Kidney epithelial cell (primary cell): ENCODE measurements around the gene PALLD. TPM values are rescaled to one million over a fixed set of nuclear protein-coding genes. Genes with fewer than 3 reads are reported as not detected.

ENCODE experiments used
- DNase-seq: peaks from one replicate; pipeline ENCODE4 v3.0.0-alpha.2; 2010; ENCODE audit warnings: low read depth
- H3K27me3 ChIP-seq: 2 replicates; pipeline ENCODE4 v1.6.0; 2011; ENCODE audit warnings: low read length; ENCODE audit not compliant: control insufficient read depth, insufficient read depth
- H3K36me3 ChIP-seq: 2 replicates; pipeline ENCODE4 v1.5.1; 2011; ENCODE audit warnings: low read length; ENCODE audit not compliant: control insufficient read depth, insufficient read depth
- H3K4me3 ChIP-seq: 2 replicates; pipeline ENCODE4 v1.5.1; 2011; ENCODE audit warnings: low read depth, mild to moderate bottlenecking, control low read depth, low read length
- total RNA-seq: library from RNA; depleted of rRNA; stranded (reverse); fragments of >200 nt; gene quantifications from 2 replicates; pipeline ENCODE4 v1.2.3, GENCODE V29; 2015
- TF ChIP-seq, protein P1 (sequence below): IDR thresholded peaks from 2 replicates; pipeline ENCODE4 v1.5.1; 2011; ENCODE audit warnings: mild to moderate bottlenecking, moderate library complexity, low read length, control low read depth, inconsistent platforms; ENCODE audit not compliant: insufficient read depth, poor library complexity, severe bottlenecking

Gene PALLD
- total RNA-seq, 1 donor from 2014 or later: 77.4 TPM

DNA sequence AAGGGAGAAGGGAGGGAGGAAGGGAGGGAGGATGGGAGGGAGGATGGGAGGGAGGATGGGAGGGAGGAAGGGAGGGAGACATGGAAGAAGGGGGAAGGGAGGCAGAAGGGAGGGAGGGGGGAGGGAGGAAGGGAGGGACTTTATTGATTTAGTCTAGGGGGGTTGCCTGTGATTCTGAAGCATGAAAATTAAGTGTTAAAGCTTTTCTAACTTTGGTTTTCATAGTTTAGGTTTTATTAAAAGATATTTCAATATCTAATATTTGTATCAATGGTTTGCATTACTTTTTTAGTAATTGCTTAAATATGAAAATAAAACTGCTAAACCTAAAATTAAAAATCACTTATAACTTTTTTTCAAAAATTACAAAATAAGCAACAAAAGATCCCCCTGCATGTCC lies 2.4 kb downstream of the PALLD start:
- Histone ChIP-seq H3K4me3 (no peak overlapping the region), H3K36me3 (no peaks in the 10 kb centered on the region), H3K27me3 (no peaks in the 10 kb centered on the region)
- TF ChIP-seq, protein P1, sequence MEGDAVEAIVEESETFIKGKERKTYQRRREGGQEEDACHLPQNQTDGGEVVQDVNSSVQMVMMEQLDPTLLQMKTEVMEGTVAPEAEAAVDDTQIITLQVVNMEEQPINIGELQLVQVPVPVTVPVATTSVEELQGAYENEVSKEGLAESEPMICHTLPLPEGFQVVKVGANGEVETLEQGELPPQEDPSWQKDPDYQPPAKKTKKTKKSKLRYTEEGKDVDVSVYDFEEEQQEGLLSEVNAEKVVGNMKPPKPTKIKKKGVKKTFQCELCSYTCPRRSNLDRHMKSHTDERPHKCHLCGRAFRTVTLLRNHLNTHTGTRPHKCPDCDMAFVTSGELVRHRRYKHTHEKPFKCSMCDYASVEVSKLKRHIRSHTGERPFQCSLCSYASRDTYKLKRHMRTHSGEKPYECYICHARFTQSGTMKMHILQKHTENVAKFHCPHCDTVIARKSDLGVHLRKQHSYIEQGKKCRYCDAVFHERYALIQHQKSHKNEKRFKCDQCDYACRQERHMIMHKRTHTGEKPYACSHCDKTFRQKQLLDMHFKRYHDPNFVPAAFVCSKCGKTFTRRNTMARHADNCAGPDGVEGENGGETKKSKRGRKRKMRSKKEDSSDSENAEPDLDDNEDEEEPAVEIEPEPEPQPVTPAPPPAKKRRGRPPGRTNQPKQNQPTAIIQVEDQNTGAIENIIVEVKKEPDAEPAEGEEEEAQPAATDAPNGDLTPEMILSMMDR: no peak
- DNase-seq: no peak

- no peak for DNase-seq
- Histone ChIP-seq H3K36me3 (no peaks in the 10 kb centered on the region), H3K4me3 (no peak overlapping the region), H3K27me3 (no peaks in the 10 kb centered on the region)
- TF ChIP-seq, protein P1: no peak
Observed at GRCh38 chr4:168501407-168501806, 4.6 kb downstream of the PALLD start.

DNA sequence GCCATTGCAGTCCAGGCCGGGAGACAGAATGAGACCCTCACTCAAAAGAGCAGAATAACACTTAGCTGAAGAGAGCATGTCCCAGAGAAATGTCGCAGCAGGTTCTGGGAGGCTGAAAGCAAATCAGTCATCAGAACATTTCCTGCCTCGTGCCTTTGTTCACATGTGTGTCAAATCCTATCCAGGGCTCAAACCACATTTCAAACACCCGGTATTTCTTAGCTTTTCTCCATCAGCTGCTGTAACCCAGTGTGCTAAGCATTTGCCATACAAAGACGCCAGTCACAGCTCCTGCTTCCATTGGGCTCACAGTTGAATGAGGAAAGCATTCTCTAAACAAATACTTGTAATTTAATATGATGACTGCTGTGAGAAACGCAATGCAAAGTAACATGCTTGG lies 6.0 kb downstream of the PALLD start:
- TF ChIP-seq, protein P1: no peak
- no peak for DNase-seq
- Histone ChIP-seq H3K27me3 (no peaks in the 10 kb centered on the region), H3K36me3 (no peaks in the 10 kb centered on the region), H3K4me3 (no peak overlapping the region)

GRCh38 chr4:168503652-168504362 lies 7.0 kb downstream of the PALLD start:
- no peak for DNase-seq
- no peaks in the 10 kb centered on the region for H3K36me3 ChIP-seq
- H3K27me3 ChIP-seq: no peaks in the 10 kb centered on the region
- no peak overlapping the region for H3K4me3 ChIP-seq
- TF ChIP-seq, protein P1: no peak

DNA sequence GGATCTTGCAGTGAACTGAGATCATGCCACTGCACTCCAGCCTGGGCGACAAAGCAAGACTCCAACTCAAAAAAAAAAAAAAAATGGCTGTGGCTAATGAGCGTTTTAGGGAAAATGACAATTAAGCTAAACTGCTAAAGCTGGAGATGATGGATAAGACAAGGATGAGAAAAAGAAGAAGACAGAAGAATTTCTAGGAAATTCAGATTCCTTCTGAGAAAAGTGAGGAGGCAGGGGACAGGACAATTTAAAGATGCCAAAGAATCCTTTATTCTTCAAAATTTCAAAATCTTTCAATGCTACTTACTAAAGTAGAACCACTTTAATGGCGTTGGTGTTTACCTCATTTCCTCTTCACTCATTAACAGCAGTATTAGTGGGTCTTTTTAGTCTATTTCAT lies 7.7 kb downstream of the PALLD start:
- H3K27me3 ChIP-seq: no peaks in the 10 kb centered on the region
- H3K36me3 ChIP-seq: no peaks in the 10 kb centered on the region

More for the DNA sequence above, 7.7 kb downstream of the PALLD start:
- H3K4me3 ChIP-seq: no peak overlapping the region
- TF ChIP-seq, protein P1: no peak
- DNase-seq: no peak
